WERI-Rb-1 (cell line): Measurements from ENCODE around the gene MYL5.

ENCODE experiments used
- DNase-seq: peaks from one replicate; pipeline ENCODE4 v3.0.0-alpha.2; 2020
- H3K27ac ChIP-seq: fragments of 250-450 bp; sonication (Bioruptor Pico); 2 replicates; pipeline ENCODE4 v1.5.1; 2020; ENCODE audit warnings: mild to moderate bottlenecking, moderate library complexity
- H3K27me3 ChIP-seq: fragments of 250-450 bp; sonication (Bioruptor Pico); 2 replicates; pipeline ENCODE4 v1.5.1; 2021; ENCODE audit warnings: mild to moderate bottlenecking, low read depth, moderate library complexity; ENCODE audit not compliant: insufficient read depth, severe bottlenecking
- H3K36me3 ChIP-seq: fragments of 250-450 bp; sonication (Bioruptor Pico); 2 replicates; pipeline ENCODE4 v1.5.1; 2020; ENCODE audit warnings: mild to moderate bottlenecking, moderate library complexity
- H3K4me3 ChIP-seq: 2 replicates; pipeline ENCODE4 v1.5.1; 2011; ENCODE audit warnings: low read depth, mild to moderate bottlenecking, control low read depth, low read length
- H3K9me3 ChIP-seq: fragments of 250-450 bp; sonication (Bioruptor Pico); 2 replicates; pipeline ENCODE4 v1.5.1; 2021; ENCODE audit warnings: mild to moderate bottlenecking, moderate library complexity; ENCODE audit not compliant: severe bottlenecking
- TF ChIP-seq, protein P1 (sequence below): IDR thresholded peaks from 2 replicates; pipeline ENCODE4 v1.5.1; 2011; ENCODE audit warnings: low read depth, mild to moderate bottlenecking, control low read depth, inconsistent platforms, low read length

Gene MYL5, protein sequence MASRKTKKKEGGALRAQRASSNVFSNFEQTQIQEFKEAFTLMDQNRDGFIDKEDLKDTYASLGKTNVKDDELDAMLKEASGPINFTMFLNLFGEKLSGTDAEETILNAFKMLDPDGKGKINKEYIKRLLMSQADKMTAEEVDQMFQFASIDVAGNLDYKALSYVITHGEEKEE

GRCh38 chr4:674172-675035 lies at the start of gene MYL5, which contains the start of gene ATP5ME:
Gene MYL5, plus strand, starts transcription at chr4:674542. Its CDS starts 3,485 bp downstream, at chr4:678027.
Gene ATP5ME, minus strand, starts transcription at chr4:674276. Its CDS starts 29 bp downstream, at chr4:674247.
- Histone ChIP-seq H3K36me3 (peaks cover 30% of the 10 kb centered on the region), H3K27me3 (no peaks in the 10 kb centered on the region), H3K4me3 (peak within 1 kb of the TSS; percentile 80), H3K27ac (peak within 1 kb of the TSS; percentile 85), H3K9me3 (no peaks in the 10 kb centered on the region)
- DNase-seq = peak; percentile 97
- TF ChIP-seq, protein P1, sequence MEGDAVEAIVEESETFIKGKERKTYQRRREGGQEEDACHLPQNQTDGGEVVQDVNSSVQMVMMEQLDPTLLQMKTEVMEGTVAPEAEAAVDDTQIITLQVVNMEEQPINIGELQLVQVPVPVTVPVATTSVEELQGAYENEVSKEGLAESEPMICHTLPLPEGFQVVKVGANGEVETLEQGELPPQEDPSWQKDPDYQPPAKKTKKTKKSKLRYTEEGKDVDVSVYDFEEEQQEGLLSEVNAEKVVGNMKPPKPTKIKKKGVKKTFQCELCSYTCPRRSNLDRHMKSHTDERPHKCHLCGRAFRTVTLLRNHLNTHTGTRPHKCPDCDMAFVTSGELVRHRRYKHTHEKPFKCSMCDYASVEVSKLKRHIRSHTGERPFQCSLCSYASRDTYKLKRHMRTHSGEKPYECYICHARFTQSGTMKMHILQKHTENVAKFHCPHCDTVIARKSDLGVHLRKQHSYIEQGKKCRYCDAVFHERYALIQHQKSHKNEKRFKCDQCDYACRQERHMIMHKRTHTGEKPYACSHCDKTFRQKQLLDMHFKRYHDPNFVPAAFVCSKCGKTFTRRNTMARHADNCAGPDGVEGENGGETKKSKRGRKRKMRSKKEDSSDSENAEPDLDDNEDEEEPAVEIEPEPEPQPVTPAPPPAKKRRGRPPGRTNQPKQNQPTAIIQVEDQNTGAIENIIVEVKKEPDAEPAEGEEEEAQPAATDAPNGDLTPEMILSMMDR = peak; percentile 100

DNA sequence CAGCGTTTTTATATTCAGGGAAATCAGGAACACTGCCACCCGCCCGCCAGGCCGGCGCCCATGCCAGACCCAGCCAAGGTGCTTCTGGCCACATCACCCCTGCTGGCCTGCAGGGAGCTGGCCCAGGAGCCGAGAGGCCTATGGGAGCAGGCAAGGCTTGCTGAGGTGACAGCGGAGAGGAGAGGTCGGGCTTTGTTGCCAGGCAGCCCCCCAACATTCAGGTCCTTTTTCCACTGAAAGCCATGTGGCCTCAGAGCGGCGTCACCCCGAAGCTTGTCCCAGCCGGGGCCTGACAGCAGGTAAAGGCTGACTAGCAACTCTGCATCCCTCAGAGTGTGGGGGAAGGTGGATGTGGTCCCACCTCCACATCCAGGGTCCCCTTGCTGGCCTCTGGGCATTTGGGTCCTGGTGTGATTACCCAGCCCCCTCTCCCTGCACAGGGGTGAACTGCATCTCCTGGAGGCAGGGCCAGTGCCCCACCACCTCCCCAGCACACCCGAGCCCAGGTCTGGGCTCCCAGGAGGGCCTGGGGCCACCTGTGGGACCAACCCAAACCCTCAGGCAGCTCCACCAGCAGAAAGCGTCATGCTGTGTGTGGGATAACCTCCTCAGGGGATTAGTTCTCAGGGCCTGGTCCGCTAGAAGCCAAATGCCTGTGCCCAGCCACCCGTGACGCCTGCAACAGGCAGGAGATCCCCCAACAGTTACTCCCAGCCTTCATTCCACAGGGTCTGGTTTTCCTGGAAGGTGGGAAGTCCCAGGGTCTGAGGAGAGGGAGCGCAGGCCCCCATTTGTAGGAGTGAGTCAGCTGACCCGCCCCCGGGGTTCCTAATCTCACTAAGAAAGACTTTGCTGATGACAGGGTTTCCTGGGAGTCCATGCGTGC lies 49.4 kb upstream of the MYL5 start, which contains the start of gene PDE6B:
Gene PDE6B (plus strand): TSS at position 869 of the 886 bp plus-strand sequence. CDS start 54 bp downstream, outside the sequence.
- DNase-seq = peak; percentile 93
- H3K36me3 ChIP-seq = peaks cover 19% of the 10 kb centered on the region
- peak within 1 kb of the TSS; percentile 41 for H3K4me3 ChIP-seq
- H3K9me3 ChIP-seq = no peaks in the 10 kb centered on the region
- H3K27me3 ChIP-seq = no peaks in the 10 kb centered on the region
- TF ChIP-seq, protein P1 = peak; percentile 52
- H3K27ac ChIP-seq = peak within 1 kb of the TSS; percentile 89

DNA sequence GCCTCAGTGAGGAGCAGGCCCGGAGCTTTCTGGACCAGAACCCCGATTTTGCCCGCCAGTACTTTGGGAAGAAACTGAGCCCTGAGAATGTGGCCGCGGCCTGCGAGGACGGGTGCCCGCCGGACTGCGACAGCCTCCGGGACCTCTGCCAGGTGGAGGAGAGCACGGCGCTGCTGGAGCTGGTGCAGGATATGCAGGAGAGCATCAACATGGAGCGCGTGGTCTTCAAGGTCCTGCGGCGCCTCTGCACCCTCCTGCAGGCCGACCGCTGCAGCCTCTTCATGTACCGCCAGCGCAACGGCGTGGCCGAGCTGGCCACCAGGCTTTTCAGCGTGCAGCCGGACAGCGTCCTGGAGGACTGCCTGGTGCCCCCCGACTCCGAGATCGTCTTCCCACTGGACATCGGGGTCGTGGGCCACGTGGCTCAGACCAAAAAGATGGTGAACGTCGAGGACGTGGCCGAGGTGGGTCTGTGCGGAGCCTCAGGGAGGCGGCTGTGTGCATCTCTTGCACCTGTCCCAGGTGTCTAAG lies 48.6 kb upstream of the MYL5 start:
- Histone ChIP-seq H3K27me3 (no peaks in the 10 kb centered on the region), H3K9me3 (no peaks in the 10 kb centered on the region), H3K27ac (peak overlapping the region; percentile 89), H3K4me3 (peak overlapping the region; percentile 41), H3K36me3 (peaks cover 20% of the 10 kb centered on the region)
- DNase-seq = no peak
- TF ChIP-seq, protein P1 = no peak

DNA sequence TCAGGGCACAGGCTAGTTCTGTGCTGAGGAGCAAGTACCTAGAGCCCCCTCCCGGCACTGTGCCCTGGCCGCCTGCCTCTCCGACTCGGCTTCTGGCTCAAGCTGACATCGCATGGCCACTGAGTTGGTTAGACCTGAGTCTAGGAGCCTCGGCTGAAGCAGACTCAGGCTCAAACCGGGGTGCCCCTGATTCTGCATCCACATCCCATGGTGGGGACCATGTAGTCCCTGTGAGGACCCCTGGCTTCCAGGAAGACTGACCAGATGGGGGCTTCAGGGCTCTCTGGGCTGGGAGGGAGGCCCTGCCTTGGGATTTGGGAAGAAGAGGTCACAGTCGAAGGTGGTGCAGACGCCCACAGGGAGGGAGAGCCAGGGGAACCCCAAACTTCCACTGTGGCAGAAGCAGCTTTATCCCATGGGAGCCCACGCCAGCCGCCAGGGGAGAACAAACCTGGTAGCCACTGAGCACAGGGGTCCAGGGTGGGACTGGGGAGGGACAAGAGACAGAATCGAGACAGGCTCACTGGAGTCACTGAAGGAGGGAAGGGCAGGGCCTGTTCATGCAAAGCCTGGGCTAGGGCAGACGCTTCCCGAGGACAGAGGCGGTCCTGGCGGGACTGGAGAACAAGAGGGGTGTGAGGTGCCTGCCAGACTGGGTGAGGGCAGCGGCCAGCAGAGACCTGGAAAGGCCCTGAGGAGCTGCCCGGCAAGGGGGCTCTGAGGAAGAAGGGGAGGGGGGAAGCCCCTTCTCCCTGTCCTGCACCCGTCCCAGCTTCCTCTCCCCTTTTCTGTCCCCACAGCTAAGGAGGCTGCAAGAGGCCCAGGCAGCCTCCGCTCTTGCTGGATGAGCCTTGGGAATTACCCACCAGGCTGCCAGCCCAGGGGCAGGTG lies 47.9 kb upstream of the MYL5 start:
- no peaks in the 10 kb centered on the region for H3K27me3 ChIP-seq
- no peak for DNase-seq
- H3K4me3 ChIP-seq = peak overlapping the region; percentile 41
- peak overlapping the region; percentile 89 for H3K27ac ChIP-seq
- H3K36me3 ChIP-seq = peaks cover 28% of the 10 kb centered on the region
- H3K9me3 ChIP-seq = peaks cover 4% of the 10 kb centered on the region
- TF ChIP-seq, protein P1 = no peak
